RPMI8226 (cell line): ENCODE results near the gene PI4KA.
A peak's percentile ranks its signal among the peaks of the same experiment; 100 is the strongest.
"Not testable (repeated sequence)": the region's sequence is repeated elsewhere in the genome, so short reads cannot be mapped to it uniquely, and the experiment has no call there.

Experiments used
- DNase-seq: peaks from one replicate; pipeline ENCODE4 v3.0.0-alpha.2; 2015

Gene PI4KA

GRCh38 chr22:20746431-20747189 lies 112.0 kb downstream of the PI4KA start:
- no peak for DNase-seq

- DNase-seq, result no peak
Measured at GRCh38 chr22:20745119-20745518, 113.5 kb downstream of the PI4KA start.

- no peak for DNase-seq
Measured at GRCh38 chr22:20744456-20744855, 114.2 kb downstream of the PI4KA start.

GRCh38 chr22:20742764-20743163 lies 115.8 kb downstream of the PI4KA start:
- DNase-seq, result no peak

- DNase-seq, result peak; percentile 18
Measured at GRCh38 chr22:20741634-20742581, 116.7 kb downstream of the PI4KA start.

GRCh38 chr22:20741008-20741633 lies 117.5 kb downstream of the PI4KA start:
- no peak for DNase-seq

GRCh38 chr22:20740222-20740951 lies 118.2 kb downstream of the PI4KA start:
- no peak for DNase-seq

GRCh38 chr22:20738394-20739089 lies 120.1 kb downstream of the PI4KA start:
- DNase-seq, result no peak

GRCh38 chr22:20736891-20737290 lies 121.7 kb downstream of the PI4KA start:
- peak; percentile 49 for DNase-seq

GRCh38 chr22:20735356-20736162 lies 123.1 kb downstream of the PI4KA start:
- not testable (repeated sequence) for DNase-seq

GRCh38 chr22:20732431-20732830 lies 126.2 kb downstream of the PI4KA start:
- DNase-seq, result not testable (repeated sequence)

- no peak for DNase-seq
Measured at GRCh38 chr22:20729194-20729593, 129.4 kb downstream of the PI4KA start.

GRCh38 chr22:20728523-20729190 lies 130.0 kb downstream of the PI4KA start:
- DNase-seq, result no peak

GRCh38 chr22:20727118-20728015 lies 131.2 kb downstream of the PI4KA start:
- DNase-seq, result no peak

- no peak for DNase-seq
Measured at GRCh38 chr22:20725987-20726558, 132.5 kb downstream of the PI4KA start.

- no peak for DNase-seq
Measured at GRCh38 chr22:20724676-20725454, 133.7 kb downstream of the PI4KA start.

- DNase-seq, result no peak
Measured at GRCh38 chr22:20721409-20722218, 137.0 kb downstream of the PI4KA start.
